ENCODE results near the gene RBMS1. TPM values are rescaled to one million over a fixed set of nuclear protein-coding genes. Genes with fewer than 3 reads are reported as not detected.

The RBMS1 gene
- total RNA-seq, 4 donors from 2014 or later = 13.0 to 24.5 (median 14.1) TPM

DNA sequence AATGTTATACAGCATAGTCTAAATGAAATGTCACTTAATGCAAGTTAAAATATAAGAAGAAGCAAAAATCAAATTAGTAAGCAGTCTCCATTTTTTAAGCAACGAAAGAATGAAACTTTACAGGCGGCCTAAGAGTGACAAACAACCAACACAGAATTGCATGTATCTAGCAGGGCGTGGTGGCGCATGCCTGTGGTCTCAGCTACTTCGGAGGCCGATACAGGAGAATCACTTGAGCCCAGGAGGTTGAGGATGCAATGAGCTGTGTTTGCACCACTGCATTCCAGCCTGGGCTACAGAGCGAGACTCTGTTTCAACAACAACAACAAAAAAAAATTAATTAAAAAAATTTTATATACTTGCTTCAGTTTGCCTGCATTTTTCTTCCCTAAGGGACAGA lies 16.6 kb downstream of the RBMS1 start:
- no peaks in the 10 kb centered on the region for H3K9me3 ChIP-seq
- TF ChIP-seq POLR2A (IDR thresholded peaks at IDR 0.05) = no peak
- TF ChIP-seq, protein P1, sequence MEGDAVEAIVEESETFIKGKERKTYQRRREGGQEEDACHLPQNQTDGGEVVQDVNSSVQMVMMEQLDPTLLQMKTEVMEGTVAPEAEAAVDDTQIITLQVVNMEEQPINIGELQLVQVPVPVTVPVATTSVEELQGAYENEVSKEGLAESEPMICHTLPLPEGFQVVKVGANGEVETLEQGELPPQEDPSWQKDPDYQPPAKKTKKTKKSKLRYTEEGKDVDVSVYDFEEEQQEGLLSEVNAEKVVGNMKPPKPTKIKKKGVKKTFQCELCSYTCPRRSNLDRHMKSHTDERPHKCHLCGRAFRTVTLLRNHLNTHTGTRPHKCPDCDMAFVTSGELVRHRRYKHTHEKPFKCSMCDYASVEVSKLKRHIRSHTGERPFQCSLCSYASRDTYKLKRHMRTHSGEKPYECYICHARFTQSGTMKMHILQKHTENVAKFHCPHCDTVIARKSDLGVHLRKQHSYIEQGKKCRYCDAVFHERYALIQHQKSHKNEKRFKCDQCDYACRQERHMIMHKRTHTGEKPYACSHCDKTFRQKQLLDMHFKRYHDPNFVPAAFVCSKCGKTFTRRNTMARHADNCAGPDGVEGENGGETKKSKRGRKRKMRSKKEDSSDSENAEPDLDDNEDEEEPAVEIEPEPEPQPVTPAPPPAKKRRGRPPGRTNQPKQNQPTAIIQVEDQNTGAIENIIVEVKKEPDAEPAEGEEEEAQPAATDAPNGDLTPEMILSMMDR (IDR thresholded peaks at IDR 0.05 in 4 of 5, conservative IDR thresholded peaks at IDR 0.05 in 1 of 5) = no peak
- H3K27me3 ChIP-seq = no peaks in the 10 kb centered on the region
- no peak for ATAC-seq
- no peak overlapping the region for H3K27ac ChIP-seq
- no peak for DNase-seq
- H3K36me3 ChIP-seq = no peaks in the 10 kb centered on the region
- H3K4me1 ChIP-seq = peaks cover 24 to 36% of the 10 kb centered on the region in 2 donors
- H3K4me3 ChIP-seq = no peak overlapping the region
- intact Hi-C loops (cut with DNase I; ENCODE audit: low total_unique reads) (no loop called here), in situ Hi-C loops (cut with MboI; ENCODE audit: low sequenced_read_pairs in 4 of 4) (loop anchor here in 1 of 4 donors (25.0 kb wide), 1 partner anchor 90 kb away; no protein-coding TSS in a partner anchor)

DNA sequence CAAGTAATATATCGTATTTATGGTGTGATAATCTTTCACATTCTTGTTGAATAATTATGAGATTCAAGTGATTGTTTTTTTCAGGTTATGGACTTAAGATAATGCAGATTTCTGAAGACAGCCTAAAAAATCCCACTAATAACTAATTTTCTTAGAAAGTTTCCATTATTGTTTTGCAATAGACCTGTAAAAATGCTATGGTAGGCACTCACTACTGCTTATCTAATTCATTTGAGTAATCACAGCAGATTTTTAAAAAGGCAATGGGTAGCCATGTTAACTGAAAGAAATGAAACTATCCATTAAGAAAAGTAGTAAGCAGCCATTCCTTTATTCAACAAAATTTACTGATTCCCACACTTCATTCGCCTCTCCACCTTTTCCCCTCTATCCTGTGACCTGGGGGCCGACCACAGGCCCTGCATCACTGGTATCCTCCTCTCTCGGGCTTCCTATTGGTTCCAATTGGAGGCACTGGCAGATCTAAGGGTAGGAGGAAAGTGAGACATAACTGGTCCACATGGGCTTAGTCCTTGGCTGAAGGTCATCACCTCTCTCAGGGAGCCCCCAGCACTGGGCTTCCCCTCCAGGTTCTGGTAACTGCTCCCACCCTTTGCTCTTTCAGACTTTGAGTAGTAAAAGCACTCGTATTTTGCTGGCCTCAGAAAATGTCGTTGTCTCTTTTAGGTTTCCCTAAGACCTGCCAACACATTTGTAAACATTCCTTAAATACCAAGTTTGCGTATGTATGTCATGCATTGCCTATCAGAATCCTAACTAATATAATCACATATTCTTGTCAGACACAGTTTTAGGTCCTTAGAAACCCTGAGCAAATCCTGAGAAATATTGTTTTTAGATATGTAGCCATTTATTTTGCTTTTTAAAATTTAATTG lies 18.5 kb downstream of the RBMS1 start:
- no peak for TF ChIP-seq POLR2A (IDR thresholded peaks at IDR 0.05)
- TF ChIP-seq, protein P1 (IDR thresholded peaks at IDR 0.05 in 4 of 5, conservative IDR thresholded peaks at IDR 0.05 in 1 of 5) = no peak
- no peaks in the 10 kb centered on the region for H3K36me3 ChIP-seq
- no peaks in the 10 kb centered on the region for H3K9me3 ChIP-seq
- intact Hi-C loops (cut with DNase I; ENCODE audit: low total_unique reads) = no loop called here
- H3K4me3 ChIP-seq = no peak overlapping the region
- no peak for ATAC-seq
- no peaks in the 10 kb centered on the region for H3K27me3 ChIP-seq
- peaks cover 35 to 44% of the 10 kb centered on the region in 2 donors for H3K4me1 ChIP-seq
- in situ Hi-C loops (cut with MboI; ENCODE audit: low sequenced_read_pairs in 4 of 4) = loop anchor here in 1 of 4 donors (25.0 kb wide), 1 partner anchor 88 kb away; no protein-coding TSS in a partner anchor
- no peak overlapping the region for H3K27ac ChIP-seq
- no peak for DNase-seq

DNA sequence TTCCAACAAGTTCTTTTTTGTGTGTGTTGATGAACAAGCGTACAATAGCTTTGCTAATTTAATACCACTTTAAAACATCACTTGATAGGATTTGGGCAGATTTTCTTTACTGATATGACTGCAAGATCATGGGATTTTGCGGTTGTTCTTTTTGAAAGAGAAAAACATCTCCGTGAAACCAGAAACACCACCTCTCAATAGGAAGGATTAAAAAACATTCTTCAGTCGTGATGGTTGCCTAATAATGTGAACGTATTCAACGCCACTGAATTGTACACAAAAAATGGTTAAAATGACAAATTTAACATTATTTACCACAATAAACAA lies 19.3 kb downstream of the RBMS1 start:
- Histone ChIP-seq H3K27me3 (no peaks in the 10 kb centered on the region), H3K4me3 (no peak overlapping the region), H3K4me1 (peaks cover 44 to 52% of the 10 kb centered on the region in 2 donors), H3K27ac (no peak overlapping the region), H3K36me3 (no peaks in the 10 kb centered on the region), H3K9me3 (no peaks in the 10 kb centered on the region)
- in situ Hi-C loops (cut with MboI; ENCODE audit: low sequenced_read_pairs in 4 of 4) (no loop called here), intact Hi-C loops (cut with DNase I; ENCODE audit: low total_unique reads) (no loop called here)
- ATAC-seq = no peak
- TF ChIP-seq, protein P1 (IDR thresholded peaks at IDR 0.05 in 4 of 5, conservative IDR thresholded peaks at IDR 0.05 in 1 of 5) = no peak
- no peak for TF ChIP-seq POLR2A (IDR thresholded peaks at IDR 0.05)
- no peak for DNase-seq

DNA sequence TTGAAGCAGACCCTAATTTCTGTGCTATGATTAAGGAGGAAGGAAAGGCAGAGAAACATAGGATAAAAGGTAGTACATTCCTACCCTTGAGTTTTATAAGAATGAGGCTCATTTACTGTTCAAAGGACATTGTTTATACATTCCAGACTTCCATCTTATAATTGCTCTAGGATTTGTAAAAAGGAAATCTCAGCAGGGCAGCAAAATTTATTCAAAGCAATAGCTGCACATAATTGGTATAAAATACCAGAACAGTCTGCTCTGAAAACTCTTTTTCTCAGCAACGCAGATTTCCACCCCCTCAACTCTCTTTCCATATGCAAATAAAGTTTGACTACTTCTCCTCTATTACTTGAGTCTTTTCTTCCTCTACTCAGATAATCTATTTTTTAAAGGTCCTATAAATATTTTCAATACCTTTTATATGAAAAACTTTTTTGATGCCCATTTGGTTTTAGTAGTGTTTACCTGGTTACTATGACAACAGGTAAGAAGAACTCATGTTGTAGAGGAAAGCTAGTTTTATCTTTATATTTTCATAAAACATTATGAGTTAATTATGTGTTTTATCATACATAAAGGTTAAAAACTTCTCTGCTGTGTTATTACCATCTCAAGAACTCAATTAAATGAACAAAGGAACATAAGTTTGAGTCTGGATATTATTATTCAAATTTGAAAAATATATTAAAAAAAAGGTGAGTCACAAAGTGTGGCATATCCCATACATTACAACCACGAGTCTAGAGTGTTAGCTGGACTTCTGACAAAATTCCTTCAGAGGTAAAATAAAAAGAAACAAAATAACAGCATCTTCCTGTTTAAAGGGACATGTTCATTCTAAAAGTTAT lies 19.9 kb downstream of the RBMS1 start:
- Histone ChIP-seq H3K27me3 (no peaks in the 10 kb centered on the region), H3K9me3 (no peaks in the 10 kb centered on the region), H3K4me1 (peaks cover 50 to 55% of the 10 kb centered on the region in 2 donors), H3K36me3 (no peaks in the 10 kb centered on the region), H3K4me3 (no peak overlapping the region), H3K27ac (no peak overlapping the region)
- intact Hi-C loops (cut with DNase I; ENCODE audit: low total_unique reads) (no loop called here), in situ Hi-C loops (cut with MboI; ENCODE audit: low sequenced_read_pairs in 4 of 4) (no loop called here)
- TF ChIP-seq, protein P1 (IDR thresholded peaks at IDR 0.05 in 4 of 5, conservative IDR thresholded peaks at IDR 0.05 in 1 of 5) = no peak
- TF ChIP-seq POLR2A (IDR thresholded peaks at IDR 0.05) = no peak
- ATAC-seq (no peak), DNase-seq (no peak)
